ENCODE data around the gene ATG14.

GRCh38 chr14:55361190-55361589, 50.4 kb downstream of the ATG14 start:
- TF ChIP-seq CTCF (conservative IDR thresholded peaks at IDR 0.05; ENCODE audit: low read length), result no peak
- no peak for TF ChIP-seq EZH2phosphoT487 (IDR thresholded peaks at IDR 0.05; ENCODE audit: borderline replicate concordance, low read depth, low read length)

Data from OCI-LY7 (cell line).